ENCODE results near the gene CDH4. TPM values are rescaled to one million over a fixed set of nuclear protein-coding genes. Genes with fewer than 3 reads are reported as not detected.
"Not testable (repeated sequence)": the region's sequence is repeated elsewhere in the genome, so short reads cannot be mapped to it uniquely, and the experiment has no call there.

CDH4 gene
- total RNA-seq, 2 donors from 2014 or later = not detected

DNA sequence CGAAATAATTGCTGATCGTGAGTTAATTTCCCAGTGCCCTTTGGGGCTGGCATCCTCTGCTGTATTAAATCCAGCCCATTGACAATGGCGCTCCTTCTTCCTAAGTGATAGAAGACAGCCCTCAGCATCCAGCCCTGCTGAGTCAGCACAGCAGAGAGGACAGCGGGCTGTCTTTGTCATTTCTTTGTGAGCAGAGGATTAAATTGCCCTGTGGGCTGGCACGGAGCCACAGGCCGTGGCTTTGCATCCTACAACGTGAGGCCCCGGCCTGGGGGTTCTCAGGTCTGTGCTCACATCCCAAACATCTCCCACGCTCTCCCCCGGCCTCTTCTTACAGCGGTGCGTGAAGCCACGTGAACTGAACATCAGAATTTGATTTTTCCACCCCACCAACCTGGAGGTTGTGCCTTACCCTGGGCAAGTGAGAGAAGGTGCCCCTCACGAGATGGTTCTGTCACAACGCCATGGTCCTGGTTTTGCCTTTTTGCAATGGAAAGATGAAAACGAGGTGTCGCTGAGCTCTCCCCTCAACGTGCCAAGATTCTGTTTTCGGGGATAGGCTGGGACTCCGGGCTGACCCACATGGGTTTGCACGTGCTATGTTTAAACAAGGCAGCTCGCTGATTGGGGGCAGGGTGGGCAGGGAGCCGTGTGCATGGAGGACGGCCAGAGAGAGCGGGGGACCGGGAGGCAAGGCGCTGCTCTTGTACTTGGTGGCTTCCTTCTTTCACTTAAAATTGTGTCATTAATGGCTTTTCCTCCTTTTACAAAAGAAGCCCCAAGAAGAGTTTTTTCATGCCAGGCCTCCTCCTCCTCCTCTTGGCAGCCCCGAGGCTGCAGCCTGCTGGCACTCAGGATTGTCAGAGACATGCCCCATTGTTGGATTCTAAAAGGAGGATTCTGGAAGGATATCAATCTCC lies 19.5 kb downstream of the CDH4 start:
- H3K4me1 ChIP-seq (ENCODE audit: control insufficient read depth in 1 of 2, low read depth in 2 of 2) = no peaks in the 10 kb centered on the region
- H3K4me3 ChIP-seq = no peak overlapping the region
- no peaks in the 10 kb centered on the region for H3K9me3 ChIP-seq
- H3K27me3 ChIP-seq (replicated peaks; ENCODE audit: insufficient read depth) = no peaks in the 10 kb centered on the region
- no peak overlapping the region for H3K27ac ChIP-seq
- TF ChIP-seq, protein P1, sequence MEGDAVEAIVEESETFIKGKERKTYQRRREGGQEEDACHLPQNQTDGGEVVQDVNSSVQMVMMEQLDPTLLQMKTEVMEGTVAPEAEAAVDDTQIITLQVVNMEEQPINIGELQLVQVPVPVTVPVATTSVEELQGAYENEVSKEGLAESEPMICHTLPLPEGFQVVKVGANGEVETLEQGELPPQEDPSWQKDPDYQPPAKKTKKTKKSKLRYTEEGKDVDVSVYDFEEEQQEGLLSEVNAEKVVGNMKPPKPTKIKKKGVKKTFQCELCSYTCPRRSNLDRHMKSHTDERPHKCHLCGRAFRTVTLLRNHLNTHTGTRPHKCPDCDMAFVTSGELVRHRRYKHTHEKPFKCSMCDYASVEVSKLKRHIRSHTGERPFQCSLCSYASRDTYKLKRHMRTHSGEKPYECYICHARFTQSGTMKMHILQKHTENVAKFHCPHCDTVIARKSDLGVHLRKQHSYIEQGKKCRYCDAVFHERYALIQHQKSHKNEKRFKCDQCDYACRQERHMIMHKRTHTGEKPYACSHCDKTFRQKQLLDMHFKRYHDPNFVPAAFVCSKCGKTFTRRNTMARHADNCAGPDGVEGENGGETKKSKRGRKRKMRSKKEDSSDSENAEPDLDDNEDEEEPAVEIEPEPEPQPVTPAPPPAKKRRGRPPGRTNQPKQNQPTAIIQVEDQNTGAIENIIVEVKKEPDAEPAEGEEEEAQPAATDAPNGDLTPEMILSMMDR (IDR thresholded peaks at IDR 0.05) = no peak
- DNase-seq (ENCODE audit: low spot score) (no peak), ATAC-seq (ENCODE audit: insufficient number of reproducible peaks, low FRiP score, low read depth) (no peak)
- no peaks in the 10 kb centered on the region for H3K36me3 ChIP-seq

DNA sequence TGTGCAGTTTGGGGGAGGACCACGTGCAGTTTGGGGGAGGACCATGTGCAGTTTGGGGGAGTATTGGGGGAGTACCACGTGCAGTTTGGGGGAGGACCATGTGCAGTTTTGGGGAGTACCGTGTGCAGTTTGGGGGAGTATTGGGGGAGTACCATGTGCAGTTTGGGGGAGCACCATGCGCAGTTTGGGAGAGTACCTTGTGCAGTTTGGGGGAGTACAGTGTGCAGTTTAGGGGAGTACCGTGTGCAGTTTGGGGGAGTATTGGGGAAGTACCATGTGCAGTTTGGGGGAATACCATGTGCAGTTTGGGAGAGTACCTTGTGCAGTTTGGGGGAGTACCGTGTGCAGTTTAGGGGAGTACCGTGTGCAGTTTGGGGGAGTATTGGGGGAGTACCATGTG lies 21.0 kb downstream of the CDH4 start:
- not testable (repeated sequence) for H3K27me3 ChIP-seq (replicated peaks; ENCODE audit: insufficient read depth); ATAC-seq (ENCODE audit: insufficient number of reproducible peaks, low FRiP score, low read depth); H3K4me1 ChIP-seq (ENCODE audit: control insufficient read depth in 1 of 2, low read depth in 2 of 2); H3K27ac ChIP-seq; H3K36me3 ChIP-seq; H3K9me3 ChIP-seq; H3K4me3 ChIP-seq; DNase-seq (ENCODE audit: low spot score)

DNA sequence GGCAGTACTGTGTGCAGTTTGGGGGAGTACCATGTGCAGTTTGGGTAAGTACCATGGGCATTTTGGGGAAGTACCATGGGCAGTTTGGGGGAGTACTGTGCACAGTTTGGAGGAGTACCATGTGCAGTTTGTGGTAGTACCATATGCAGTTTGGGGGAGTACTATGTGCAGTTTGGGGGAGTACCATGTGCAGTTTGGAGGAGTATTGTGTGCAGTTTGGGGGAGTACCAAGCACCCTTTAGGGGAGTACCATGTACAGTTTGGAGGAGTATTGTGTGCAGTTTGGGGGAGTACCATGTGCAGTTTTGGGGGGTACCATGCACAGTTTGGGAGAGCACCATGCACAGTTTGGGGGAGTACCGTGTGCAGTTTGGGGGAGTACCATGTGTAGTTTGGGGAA lies 21.6 kb downstream of the CDH4 start:
- ATAC-seq (ENCODE audit: insufficient number of reproducible peaks, low FRiP score, low read depth); H3K27ac ChIP-seq: not testable (repeated sequence)

DNA sequence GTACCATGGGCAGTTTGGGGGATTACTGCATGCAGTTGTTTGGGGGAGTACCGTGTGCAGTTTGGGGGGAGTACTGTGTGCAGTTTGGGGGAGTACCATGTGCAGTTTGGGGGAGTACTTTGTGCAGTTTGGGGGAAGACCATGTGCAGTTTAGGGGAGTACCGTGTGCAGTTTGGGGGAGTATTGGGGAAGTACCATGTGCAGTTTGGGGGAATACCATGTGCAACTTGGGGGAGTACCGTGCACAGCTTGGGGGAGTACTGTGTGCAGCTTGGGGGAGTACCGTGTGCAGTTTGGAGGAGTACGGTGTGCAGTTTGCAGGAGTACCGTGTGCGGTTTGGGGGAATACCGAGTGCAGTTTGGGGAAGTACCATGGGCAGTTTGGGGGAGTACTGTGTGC lies 22.3 kb downstream of the CDH4 start:
- Histone ChIP-seq H3K27ac (no peak overlapping the region), H3K36me3 (no peaks in the 10 kb centered on the region), H3K9me3 (no peaks in the 10 kb centered on the region), H3K4me1 (ENCODE audit: control insufficient read depth in 1 of 2, low read depth in 2 of 2) (no peaks in the 10 kb centered on the region), H3K27me3 (replicated peaks; ENCODE audit: insufficient read depth) (no peaks in the 10 kb centered on the region), H3K4me3 (no peak overlapping the region)
- DNase-seq (ENCODE audit: low spot score) (no peak), ATAC-seq (ENCODE audit: insufficient number of reproducible peaks, low FRiP score, low read depth) (no peak)
- TF ChIP-seq, protein P1 (IDR thresholded peaks at IDR 0.05) = no peak

More for the DNA sequence above, 21.6 kb downstream of the CDH4 start:
- H3K9me3 ChIP-seq; H3K36me3 ChIP-seq; H3K27me3 ChIP-seq (replicated peaks; ENCODE audit: insufficient read depth); H3K4me3 ChIP-seq; H3K4me1 ChIP-seq (ENCODE audit: control insufficient read depth in 1 of 2, low read depth in 2 of 2); DNase-seq (ENCODE audit: low spot score): not testable (repeated sequence)

DNA sequence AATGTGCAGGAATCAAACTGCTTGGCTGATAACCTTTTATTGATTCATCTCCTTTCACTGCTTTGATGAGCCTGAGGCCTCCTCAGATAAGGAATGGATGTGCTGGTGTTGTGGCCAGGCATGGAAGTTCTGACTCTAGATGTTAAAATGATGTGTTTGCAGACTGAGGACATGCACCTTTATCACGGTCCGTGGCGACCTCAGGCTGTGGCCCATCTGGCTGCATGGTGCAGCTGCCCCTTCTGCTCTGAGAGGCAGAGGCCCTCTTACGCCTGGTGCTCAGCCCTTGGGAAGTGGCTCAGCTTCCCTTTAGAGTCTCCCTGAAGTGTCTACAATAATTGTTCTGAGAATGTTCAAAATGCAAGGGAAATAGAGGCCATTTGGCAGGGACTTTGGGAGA lies 26.2 kb downstream of the CDH4 start:
- TF ChIP-seq, protein P1 (IDR thresholded peaks at IDR 0.05) = no peak
- DNase-seq (ENCODE audit: low spot score) (no peak), ATAC-seq (ENCODE audit: insufficient number of reproducible peaks, low FRiP score, low read depth) (no peak)
- H3K27ac ChIP-seq = no peak overlapping the region
- H3K27me3 ChIP-seq (replicated peaks; ENCODE audit: insufficient read depth) = no peaks in the 10 kb centered on the region
- H3K4me1 ChIP-seq (ENCODE audit: control insufficient read depth in 1 of 2, low read depth in 2 of 2) = no peaks in the 10 kb centered on the region
- no peak overlapping the region for H3K4me3 ChIP-seq
- H3K9me3 ChIP-seq = no peaks in the 10 kb centered on the region
- no peaks in the 10 kb centered on the region for H3K36me3 ChIP-seq

DNA sequence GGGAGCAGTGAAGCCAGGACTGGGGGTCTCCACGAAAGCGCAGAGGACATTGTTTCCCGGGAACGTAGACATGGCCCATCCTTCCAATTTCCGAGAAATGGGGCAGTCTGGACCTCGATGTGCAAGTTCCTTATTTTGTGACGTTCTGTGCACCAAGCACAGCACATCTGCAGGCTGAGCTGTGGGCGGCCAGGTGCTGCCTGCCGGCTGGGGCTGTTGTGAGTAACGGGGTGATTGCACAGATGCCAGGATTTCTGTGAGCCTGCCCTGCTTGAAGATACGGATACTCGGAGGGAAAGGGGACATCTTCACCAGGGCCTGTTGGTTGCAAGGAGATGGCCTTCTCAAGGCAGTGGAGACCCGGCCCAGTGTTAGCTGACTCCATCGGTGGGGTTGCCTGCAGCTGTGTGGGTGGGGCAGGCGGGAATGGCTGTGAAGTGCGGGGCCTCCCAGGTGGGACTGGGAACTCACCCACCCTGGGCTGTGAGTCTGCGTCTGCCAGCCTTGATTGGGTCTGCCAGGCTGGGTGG lies 27.6 kb downstream of the CDH4 start:
- ATAC-seq (ENCODE audit: insufficient number of reproducible peaks, low FRiP score, low read depth) = no peak
- TF ChIP-seq, protein P1 (IDR thresholded peaks at IDR 0.05) = no peak
- Histone ChIP-seq H3K27me3 (replicated peaks; ENCODE audit: insufficient read depth) (no peaks in the 10 kb centered on the region), H3K4me1 (ENCODE audit: control insufficient read depth in 1 of 2, low read depth in 2 of 2) (no peaks in the 10 kb centered on the region), H3K36me3 (no peaks in the 10 kb centered on the region), H3K4me3 (no peak overlapping the region), H3K9me3 (no peaks in the 10 kb centered on the region), H3K27ac (no peak overlapping the region)
- no peak for DNase-seq (ENCODE audit: low spot score)
